GM08714 (cell line): ENCODE measurements around the gene SLC12A4.
"Not testable (repeated sequence)": the region's sequence is repeated elsewhere in the genome, so short reads cannot be mapped to it uniquely, and the experiment has no call there.

Experiments used
- H3K4me3 ChIP-seq: fragments of 200-500 bp; sonication (Bioruptor generic); 2 replicates; pipeline ENCODE4 v1.5.1; 2014; ENCODE audit warnings: mild to moderate bottlenecking, low read length, inconsistent platforms
- ZNF274 ChIP-seq: IDR thresholded peaks from 2 replicates; pipeline ENCODE4 v1.6.1; 2012; ENCODE audit warnings: mild to moderate bottlenecking, low read depth, low read length

Gene SLC12A4

GRCh38 chr16:67975321-67976105 lies 7.1 kb upstream of the SLC12A4 start:
- TF ChIP-seq ZNF274: no peak
- H3K4me3 ChIP-seq: no peak overlapping the region

DNA sequence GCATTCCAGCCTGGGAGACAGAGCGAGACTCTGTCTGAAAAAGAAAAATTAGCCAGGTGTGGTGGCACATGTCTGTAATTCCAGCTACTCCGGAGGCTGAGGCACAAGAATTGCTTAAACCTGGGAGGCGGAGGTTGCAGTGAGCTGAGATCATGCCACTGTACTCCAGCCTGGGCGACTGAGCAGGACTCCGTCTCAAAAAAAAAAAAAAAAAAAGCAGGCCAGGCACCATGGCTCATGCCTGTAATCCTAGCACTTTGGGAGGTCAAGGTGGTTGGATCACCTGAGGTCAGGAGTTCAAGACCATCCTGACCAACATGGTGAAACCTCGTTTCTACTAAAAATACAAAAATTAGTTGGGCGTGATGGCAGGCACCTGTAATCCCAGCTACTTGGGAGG lies 3.8 kb upstream of the SLC12A4 start:
- H3K4me3 ChIP-seq: not testable (repeated sequence)

DNA sequence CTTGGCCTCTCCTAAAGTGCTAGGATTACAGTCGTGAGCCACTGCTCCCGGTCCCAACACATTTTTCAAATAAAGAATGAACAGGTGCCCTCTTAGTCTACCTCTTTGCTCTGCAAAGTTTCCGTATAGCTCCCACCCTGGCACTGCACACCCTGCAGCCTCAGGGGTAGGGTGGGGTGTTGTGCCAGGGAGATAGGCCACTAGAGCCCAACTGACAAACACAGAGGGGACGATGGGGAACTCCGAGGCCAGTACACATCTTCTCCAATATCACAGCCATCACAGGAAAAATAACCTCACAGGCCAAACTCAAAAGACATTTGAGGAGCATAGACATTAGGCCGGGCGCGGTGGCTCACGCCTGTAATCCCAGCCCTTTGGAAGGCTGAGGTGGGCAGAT lies 2.7 kb upstream of the SLC12A4 start:
- H3K4me3 ChIP-seq: no peak overlapping the region
- TF ChIP-seq ZNF274: no peak

DNA sequence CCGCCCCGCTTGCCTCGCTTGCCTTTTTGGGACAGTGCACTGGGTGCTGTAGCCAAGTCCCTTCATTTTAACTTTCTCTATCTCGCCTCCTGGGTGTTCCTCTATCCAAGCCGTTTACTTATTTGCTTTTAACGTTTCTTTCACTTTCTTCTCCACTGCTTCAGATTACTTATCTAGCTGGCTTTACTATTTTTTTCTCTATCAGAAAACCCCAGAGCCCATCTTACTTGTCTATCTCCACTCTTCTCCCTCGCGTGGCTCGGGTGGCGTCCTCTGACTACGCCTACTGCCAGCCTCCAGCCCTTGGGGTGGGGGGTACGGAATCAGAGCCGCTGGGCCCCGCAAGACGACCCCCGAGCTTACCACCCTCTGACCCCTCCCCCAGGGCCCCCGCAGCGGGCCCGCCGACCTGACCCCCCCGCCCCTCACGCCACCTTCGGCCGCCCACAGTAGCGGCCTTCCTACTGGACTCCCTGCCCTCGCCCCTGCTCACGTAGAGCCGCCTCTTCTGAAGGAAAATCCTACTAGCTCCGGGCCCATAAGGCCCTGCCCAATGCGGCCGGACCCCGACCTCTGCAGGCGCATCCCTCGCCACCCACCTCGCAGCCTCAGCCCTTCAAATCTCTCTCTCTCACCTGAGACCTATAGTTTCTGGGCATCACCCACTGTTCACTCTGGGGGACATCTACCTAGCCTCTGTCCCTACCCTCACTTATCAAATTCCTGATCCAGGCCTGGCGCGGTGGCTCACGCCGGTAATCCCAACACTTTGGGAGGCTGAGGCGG lies 1.0 kb upstream of the SLC12A4 start:
- peak overlapping the region; percentile 61; the same call in 1 of the 2 replicates for H3K4me3 ChIP-seq
- TF ChIP-seq ZNF274: no peak

- TF ChIP-seq ZNF274: no peak
- peak overlapping the region; percentile 61 for H3K4me3 ChIP-seq
These were observed 458 bp downstream of the SLC12A4 start for GRCh38 chr16:67967958-67968399.

- H3K4me3 ChIP-seq: peak overlapping the region; percentile 61
- TF ChIP-seq ZNF274: no peak
These were observed 1.1 kb downstream of the SLC12A4 start for GRCh38 chr16:67967183-67967957.

DNA sequence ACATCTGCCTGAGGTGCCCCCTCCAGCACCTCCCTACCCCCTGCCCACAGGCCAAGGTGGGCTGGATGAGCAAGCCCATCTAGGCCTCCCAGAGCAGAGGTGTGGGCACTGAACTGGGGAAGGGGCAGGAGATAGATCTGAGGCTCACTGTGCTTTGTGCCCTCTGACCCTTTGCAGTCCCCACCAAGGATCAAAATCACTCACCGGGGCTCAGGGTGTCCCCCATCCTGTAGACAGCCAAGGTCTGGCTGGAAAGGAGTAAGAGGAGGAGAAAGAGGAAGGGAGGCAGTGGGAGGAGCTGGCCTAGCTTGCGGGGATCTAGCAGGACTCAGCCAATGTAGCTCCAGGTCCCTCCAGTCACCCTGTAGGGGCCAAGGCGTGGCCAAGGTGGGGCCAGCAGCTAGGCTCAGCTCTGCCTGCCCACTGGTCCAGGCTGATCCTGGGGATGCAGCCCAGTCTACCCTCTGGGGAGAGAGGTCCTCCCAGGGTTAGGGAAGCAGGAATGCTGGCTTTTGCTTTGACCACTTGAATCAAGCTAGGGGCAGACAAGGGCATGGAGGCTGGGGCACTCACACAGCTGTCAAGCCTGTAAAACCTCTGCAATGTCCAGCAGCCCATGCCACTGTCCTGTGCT lies 1.8 kb downstream of the SLC12A4 start:
- no peak overlapping the region; the same call in 1 of the 2 replicates for H3K4me3 ChIP-seq
- TF ChIP-seq ZNF274: no peak

- no peak for TF ChIP-seq ZNF274
- no peak overlapping the region for H3K4me3 ChIP-seq
These were observed 2.5 kb downstream of the SLC12A4 start for GRCh38 chr16:67965668-67966548.

DNA sequence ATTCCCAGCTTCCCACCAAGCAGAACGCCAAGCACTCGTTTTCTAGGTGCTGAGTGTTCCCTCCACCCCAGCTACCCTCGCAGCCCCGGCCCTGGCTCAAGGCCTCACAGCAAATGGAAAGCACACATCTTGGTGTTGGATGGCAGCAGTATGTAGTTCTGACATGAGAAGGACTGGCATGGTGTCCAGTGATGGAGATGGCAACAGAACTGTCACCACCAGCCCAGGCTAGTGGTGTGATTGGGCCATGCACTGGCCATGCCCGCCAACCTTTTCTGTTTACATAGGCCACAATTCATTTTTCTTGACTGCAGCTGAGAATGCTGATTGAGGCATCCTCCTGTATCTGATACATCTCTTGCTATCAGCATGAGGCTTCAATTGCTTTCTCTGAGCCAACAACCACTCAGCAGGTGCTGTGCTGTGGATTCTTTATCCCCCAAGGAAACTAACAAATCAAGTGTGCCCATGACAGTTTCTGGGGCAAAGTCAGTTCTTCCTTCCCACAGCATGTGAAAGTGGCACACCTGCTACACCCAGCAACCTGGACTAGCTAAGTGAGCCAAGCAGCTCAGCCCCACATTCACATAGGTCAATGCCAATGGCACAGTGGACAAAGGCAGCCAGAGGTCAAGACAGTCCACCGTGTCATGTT lies 3.8 kb downstream of the SLC12A4 start:
- no peak overlapping the region for H3K4me3 ChIP-seq
- TF ChIP-seq ZNF274: no peak

DNA sequence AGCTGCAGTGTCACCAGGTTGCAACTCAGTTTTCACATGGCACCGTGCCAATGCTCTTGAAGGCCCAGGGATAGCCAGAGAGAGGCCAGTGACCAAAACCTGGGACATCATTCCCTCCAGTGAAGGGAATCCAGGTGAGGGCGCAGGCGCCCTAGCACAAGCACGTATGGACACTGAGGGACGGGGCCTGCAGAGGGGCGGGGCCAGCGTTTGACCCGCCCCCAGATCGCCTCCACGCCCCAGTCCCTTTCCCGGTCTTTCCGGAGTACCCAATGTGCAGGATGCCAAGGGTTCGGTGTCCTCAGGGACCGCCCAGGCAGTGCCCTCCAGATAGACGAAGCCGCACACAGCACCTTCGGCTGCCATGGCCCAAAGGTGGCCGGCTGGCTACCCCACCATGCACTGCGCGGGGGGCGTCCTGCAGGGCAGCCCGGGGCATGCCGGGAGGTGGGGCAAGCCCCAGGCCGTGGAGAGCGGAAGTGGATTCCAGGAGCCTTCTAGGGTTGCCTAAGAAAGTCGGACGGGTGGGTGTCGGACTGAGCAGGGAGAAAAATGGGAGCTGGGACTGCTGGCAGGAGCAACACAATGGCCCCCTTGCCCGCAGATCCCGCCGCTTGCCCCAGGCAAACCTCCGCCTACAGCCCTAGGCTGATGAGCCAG lies 4.6 kb downstream of the SLC12A4 start:
- no peak overlapping the region; the same call in 1 of the 2 replicates for H3K4me3 ChIP-seq
- TF ChIP-seq ZNF274: no peak

GRCh38 chr16:67963292-67963661 lies 5.2 kb downstream of the SLC12A4 start:
- TF ChIP-seq ZNF274: no peak
- no peak overlapping the region; the same call in 1 of the 2 replicates for H3K4me3 ChIP-seq

GRCh38 chr16:67962135-67962534 lies 6.3 kb downstream of the SLC12A4 start:
- H3K4me3 ChIP-seq: no peak overlapping the region
- no peak for TF ChIP-seq ZNF274

DNA sequence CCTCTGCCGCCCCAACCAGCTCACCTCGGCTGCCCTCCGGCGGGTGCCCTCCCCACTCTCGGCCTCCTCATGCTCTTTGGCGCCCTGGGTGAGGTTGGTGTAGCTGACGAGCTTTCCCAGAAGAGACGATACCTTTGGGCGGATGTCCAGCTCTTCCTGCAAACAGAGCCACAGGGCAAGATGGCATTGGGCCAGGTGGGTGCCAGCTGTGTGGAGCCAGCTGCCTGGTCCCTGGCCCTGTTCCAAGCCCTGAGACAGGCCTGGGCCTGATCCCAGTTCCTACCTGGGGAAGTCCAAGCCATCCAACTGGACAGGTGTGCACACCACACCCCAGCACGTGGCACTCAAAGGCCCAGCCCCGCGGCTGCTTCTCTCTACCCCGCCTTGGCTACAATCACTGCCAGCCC lies 6.9 kb downstream of the SLC12A4 start:
- H3K4me3 ChIP-seq: no peak overlapping the region

More for the DNA sequence above, 6.9 kb downstream of the SLC12A4 start:
- TF ChIP-seq ZNF274: no peak
